ENCODE results near the gene GLRX.

- TF ChIP-seq POLR2A (IDR thresholded peaks at IDR 0.05; ENCODE audit: low read length) (no peak), KDM1A (IDR thresholded peaks at IDR 0.05; ENCODE audit: low read depth) (no peak), RCOR1 (IDR thresholded peaks at IDR 0.05; ENCODE audit: low read depth, low read length) (no peak), CTCF (IDR thresholded peaks at IDR 0.05) (no peak), RNF2 (IDR thresholded peaks at IDR 0.05; ENCODE audit: borderline replicate concordance, low read depth) (no peak), CEBPB (IDR thresholded peaks at IDR 0.05) (no peak), PHF8 (IDR thresholded peaks at IDR 0.05; ENCODE audit: borderline replicate concordance, low read depth) (no peak), MYC (IDR thresholded peaks at IDR 0.05; ENCODE audit: borderline replicate concordance, low read length) (no peak), ZNF302 (CRISPR knock-in tag; IDR thresholded peaks at IDR 0.05) (no peak)
Observed at GRCh38 chr5:95827892-95828246, 5.3 kb upstream of the GLRX start.

Measured in A549 (cell line).